HL-60 (cell line): Measurements from ENCODE around the gene UBE2J1.

Source experiments
- POLR2AphosphoS5 ChIP-seq: IDR thresholded peaks from 2 replicates; pipeline ENCODE4 v1.6.1; 2012; ENCODE audit warnings: low read depth
- TF ChIP-seq, protein P1 (sequence below): IDR thresholded peaks from one replicate; pipeline ENCODE4 v1.5.1; 2011; ENCODE audit warnings: low read length, control low read depth, inconsistent platforms; ENCODE audit not compliant: insufficient read depth

DNA sequence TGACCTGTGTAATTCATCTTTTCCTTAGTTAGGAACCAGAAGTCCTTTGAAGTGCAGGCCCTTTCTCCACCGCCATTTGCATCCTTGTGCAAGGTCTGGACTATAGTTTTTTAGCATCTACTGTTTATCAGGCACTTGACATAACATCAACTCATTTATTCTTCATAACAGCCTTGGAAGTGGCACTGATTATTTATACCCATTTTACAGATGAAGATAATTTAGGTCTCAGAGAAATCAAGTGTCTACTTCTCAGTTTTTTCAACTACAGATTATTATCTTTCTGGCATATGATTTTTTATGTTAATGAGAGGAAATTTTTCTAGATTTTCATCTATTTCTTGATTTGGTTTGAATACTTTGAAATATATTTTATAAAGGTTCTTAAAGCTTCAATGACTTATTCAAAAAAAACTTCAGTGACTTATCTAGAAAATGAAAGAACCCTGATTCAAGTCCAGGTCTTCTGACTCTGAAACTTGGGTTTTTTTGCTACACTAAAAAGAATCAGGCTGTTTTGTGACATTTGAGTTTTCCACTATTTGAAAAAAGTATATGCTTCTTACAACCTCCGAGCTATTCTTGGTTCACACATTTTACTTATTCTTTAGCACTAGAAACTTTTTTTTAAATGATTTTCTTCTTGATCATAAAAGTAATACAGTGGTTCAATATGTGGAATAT is 3.1 kb upstream of the UBE2J1 start:
- TF ChIP-seq, protein P1, sequence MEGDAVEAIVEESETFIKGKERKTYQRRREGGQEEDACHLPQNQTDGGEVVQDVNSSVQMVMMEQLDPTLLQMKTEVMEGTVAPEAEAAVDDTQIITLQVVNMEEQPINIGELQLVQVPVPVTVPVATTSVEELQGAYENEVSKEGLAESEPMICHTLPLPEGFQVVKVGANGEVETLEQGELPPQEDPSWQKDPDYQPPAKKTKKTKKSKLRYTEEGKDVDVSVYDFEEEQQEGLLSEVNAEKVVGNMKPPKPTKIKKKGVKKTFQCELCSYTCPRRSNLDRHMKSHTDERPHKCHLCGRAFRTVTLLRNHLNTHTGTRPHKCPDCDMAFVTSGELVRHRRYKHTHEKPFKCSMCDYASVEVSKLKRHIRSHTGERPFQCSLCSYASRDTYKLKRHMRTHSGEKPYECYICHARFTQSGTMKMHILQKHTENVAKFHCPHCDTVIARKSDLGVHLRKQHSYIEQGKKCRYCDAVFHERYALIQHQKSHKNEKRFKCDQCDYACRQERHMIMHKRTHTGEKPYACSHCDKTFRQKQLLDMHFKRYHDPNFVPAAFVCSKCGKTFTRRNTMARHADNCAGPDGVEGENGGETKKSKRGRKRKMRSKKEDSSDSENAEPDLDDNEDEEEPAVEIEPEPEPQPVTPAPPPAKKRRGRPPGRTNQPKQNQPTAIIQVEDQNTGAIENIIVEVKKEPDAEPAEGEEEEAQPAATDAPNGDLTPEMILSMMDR, result no peak
- TF ChIP-seq POLR2AphosphoS5, result no peak
